Activated T-cell treated with anti-CD3 and anti-CD28 coated beads, Interleukin-2, amount 50 U/mL, for 4 hours (primary cell): ENCODE measurements around the gene EFL1. TPM values are rescaled to one million over a fixed set of nuclear protein-coding genes. Genes with fewer than 3 reads are reported as not detected.
"Not testable (repeated sequence)": the region's sequence is repeated elsewhere in the genome, so short reads cannot be mapped to it uniquely, and the experiment has no call there.

Experiments used
- ATAC-seq, 2 donors: fragments of 200-7000 bp; cut with Tn5 transposase; one replicate each; pipeline ENCODE4 v1.10.0; 2021
- DNase-seq: peaks from one replicate; pipeline ENCODE4 v3.0.0-alpha.2; 2020
- H3K27me3 Mint-ChIP-seq: one replicate; pipeline ENCODE4 v1.8.0; 2021; ENCODE audit warnings: low read depth, mixed read lengths
- H3K36me3 Mint-ChIP-seq: one replicate; pipeline ENCODE4 v1.8.0; 2022; ENCODE audit warnings: mixed read lengths; ENCODE audit not compliant: insufficient read depth
- H3K4me1 Mint-ChIP-seq: one replicate; pipeline ENCODE4 v1.8.0; 2021; ENCODE audit warnings: low read depth, mixed read lengths
- H3K4me3 Mint-ChIP-seq: one replicate; pipeline ENCODE4 v1.8.0; 2021; ENCODE audit warnings: mild to moderate bottlenecking, moderate library complexity, mixed read lengths
- H3K9me3 Mint-ChIP-seq: one replicate; pipeline ENCODE4 v1.8.0; 2021; ENCODE audit warnings: mixed read lengths
- total RNA-seq, 3 donors: library from RNA; stranded (reverse); gene quantifications; one replicate each; pipeline ENCODE4 v1.2.1, GENCODE V29; 2021

EFL1 gene
- total RNA-seq, 3 donors from 2014 or later = 16.5 to 18.6 (median 16.8) TPM

GRCh38 chr15:82297546-82297945, 35.0 kb upstream of the EFL1 start:
- Mint-ChIP-seq H3K27me3 (no peaks in the 10 kb centered on the region), H3K4me3 (no peak overlapping the region), H3K4me1 (peaks cover 14% of the 10 kb centered on the region), H3K9me3 (no peaks in the 10 kb centered on the region), H3K36me3 (no peaks in the 10 kb centered on the region)
- no peak for DNase-seq
- ATAC-seq = no peak

DNA sequence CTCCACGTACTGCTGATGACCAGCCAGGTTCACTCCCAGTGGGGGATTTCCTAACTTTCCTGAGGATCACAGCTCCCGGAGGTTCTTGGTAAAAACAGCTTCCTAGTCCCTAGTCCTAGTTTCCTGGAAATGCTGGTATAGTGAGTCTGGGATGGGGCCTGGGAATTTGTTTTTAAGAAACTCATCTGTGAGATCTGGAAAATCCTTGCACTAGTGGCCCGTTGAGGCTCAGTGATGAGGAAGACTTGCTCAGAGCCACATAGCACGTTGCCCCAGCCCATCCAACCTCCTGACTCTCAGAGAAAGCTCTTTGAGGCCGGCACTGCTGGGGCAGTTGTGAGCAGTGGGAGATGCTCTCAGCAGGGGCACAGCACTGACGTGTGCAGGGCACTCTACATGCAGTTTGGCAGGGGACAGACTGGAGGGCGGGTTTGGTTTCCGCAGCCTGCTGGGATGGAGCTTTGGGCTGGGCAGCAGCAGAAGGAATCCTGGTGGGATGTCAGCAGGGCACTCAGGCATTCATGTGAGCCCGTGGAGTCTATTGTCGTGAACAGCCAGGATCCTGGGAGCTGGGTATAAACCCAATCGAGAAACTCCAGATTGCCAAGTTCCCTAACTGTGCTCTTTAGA, 31.6 kb upstream of the EFL1 start:
- Mint-ChIP-seq H3K36me3 (no peaks in the 10 kb centered on the region), H3K9me3 (peaks cover 8% of the 10 kb centered on the region), H3K27me3 (no peaks in the 10 kb centered on the region), H3K4me1 (peaks cover 20% of the 10 kb centered on the region), H3K4me3 (no peak overlapping the region)
- ATAC-seq (no peak), DNase-seq (no peak)

- ATAC-seq (no peak), DNase-seq (no peak)
- peaks cover 13% of the 10 kb centered on the region for H3K4me1 Mint-ChIP-seq
- H3K36me3 Mint-ChIP-seq = no peaks in the 10 kb centered on the region
- no peaks in the 10 kb centered on the region for H3K27me3 Mint-ChIP-seq
- H3K4me3 Mint-ChIP-seq = no peak overlapping the region
- H3K9me3 Mint-ChIP-seq = peaks cover 15% of the 10 kb centered on the region
These were observed 29.7 kb upstream of the EFL1 start for GRCh38 chr15:82292271-82292670.

DNA sequence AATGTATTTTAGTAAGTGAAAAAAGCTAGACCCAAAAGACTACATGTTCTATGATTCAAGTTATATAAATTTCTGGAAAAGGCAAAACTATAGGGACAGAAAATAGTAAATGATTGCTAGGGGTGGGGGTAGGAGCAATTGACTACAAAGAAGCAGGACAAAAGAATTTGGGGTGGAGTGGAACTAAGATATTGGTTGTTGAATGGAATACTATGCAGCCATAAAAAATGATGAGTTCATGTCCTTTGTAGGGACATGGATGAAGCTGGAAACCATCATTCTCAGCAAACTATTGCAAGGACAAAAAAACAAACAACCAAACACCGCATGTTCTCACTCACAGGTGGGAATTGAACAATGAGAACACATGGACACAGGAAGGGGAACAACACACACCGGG, 25.7 kb upstream of the EFL1 start:
- H3K4me1 Mint-ChIP-seq = peaks cover 38% of the 10 kb centered on the region
- not testable (repeated sequence) for H3K36me3 Mint-ChIP-seq, DNase-seq

GRCh38 chr15:82286475-82286874, 23.9 kb upstream of the EFL1 start:
- H3K4me1 Mint-ChIP-seq = peaks cover 38% of the 10 kb centered on the region

More for the DNA sequence above, 25.7 kb upstream of the EFL1 start:
- not testable (repeated sequence) for ATAC-seq, H3K27me3 Mint-ChIP-seq, H3K4me3 Mint-ChIP-seq
- peaks cover 15% of the 10 kb centered on the region for H3K9me3 Mint-ChIP-seq

GRCh38 chr15:82284381-82284780, 21.8 kb upstream of the EFL1 start:
- not testable (repeated sequence) for H3K4me3 Mint-ChIP-seq, H3K36me3 Mint-ChIP-seq, H3K27me3 Mint-ChIP-seq, ATAC-seq, H3K9me3 Mint-ChIP-seq, DNase-seq
- peaks cover 31% of the 10 kb centered on the region for H3K4me1 Mint-ChIP-seq

More at GRCh38 chr15:82286475-82286874, 23.9 kb upstream of the EFL1 start:
- not testable (repeated sequence) for H3K27me3 Mint-ChIP-seq, H3K36me3 Mint-ChIP-seq, DNase-seq
- Mint-ChIP-seq H3K4me3 (peak overlapping the region; percentile 42), H3K9me3 (peaks cover 15% of the 10 kb centered on the region)
- peak; percentile 84 to 85 for ATAC-seq

DNA sequence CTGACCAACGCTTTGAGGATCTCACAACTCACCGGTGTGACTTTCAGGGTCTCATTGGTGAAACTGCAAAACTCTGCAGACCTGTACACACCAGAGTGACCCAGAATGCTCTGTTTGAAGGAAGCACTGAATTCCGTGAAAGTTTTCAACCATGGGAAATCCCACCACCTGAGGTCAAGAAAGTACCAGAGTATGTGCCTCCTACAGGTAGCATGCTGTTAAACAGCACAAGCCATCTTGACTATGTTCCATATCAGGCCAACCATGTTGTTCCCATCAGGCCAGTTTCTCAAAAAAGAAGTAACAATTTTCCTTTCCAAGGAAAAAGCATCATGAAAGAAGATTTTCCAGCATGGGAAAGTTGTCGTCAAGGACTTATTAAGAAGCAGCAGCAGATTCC, 19.9 kb upstream of the EFL1 start:
- not testable (repeated sequence) for DNase-seq, H3K36me3 Mint-ChIP-seq, H3K4me3 Mint-ChIP-seq, ATAC-seq, H3K9me3 Mint-ChIP-seq, H3K27me3 Mint-ChIP-seq
- peaks cover 26% of the 10 kb centered on the region for H3K4me1 Mint-ChIP-seq

DNA sequence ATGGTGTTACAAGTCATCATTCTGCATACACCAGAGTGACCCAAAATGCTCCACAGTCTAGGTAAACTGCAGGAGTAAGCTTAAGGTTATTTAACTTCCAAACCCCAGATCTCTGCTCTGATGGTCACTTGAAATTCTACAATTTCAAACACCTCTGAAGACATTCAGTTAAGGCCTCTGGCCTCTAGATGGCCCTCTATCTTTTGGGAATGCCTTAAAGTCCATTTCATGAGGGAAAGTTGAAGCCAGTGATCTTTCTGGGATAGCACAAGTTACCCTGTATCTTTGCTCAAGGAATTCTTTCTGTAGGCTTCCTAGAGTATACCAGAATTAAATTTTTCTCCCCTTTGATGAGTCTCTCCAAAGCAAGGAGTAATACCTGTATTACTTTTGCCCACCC, 18.7 kb upstream of the EFL1 start:
- DNase-seq, H3K36me3 Mint-ChIP-seq, H3K27me3 Mint-ChIP-seq, H3K4me3 Mint-ChIP-seq, H3K9me3 Mint-ChIP-seq, ATAC-seq: not testable (repeated sequence)
- peaks cover 15% of the 10 kb centered on the region for H3K4me1 Mint-ChIP-seq

DNA sequence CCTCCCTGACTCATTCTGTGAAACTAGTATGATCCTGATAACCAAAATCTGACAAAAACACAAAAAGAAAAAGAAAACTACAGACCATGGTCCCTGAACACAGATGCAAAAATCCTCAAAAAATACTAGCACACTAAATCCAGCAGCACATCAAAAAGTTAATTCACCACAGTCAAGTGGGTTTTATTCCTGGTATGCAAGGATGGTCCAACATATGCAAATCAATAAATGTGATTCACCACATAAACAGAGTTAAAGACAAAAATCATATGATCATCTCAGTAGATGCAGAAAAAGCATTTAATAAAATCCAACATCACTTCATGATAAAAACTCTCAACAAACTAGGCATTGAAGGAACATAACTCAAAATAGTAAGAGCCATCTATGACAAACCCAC, 12.9 kb upstream of the EFL1 start:
- H3K9me3 Mint-ChIP-seq = peaks cover 5% of the 10 kb centered on the region
- H3K4me1 Mint-ChIP-seq = no peaks in the 10 kb centered on the region
- peaks cover 7% of the 10 kb centered on the region for H3K36me3 Mint-ChIP-seq
- DNase-seq (no peak), ATAC-seq (no peak)
- H3K27me3 Mint-ChIP-seq = peaks cover 11% of the 10 kb centered on the region
- no peak overlapping the region for H3K4me3 Mint-ChIP-seq

GRCh38 chr15:82272154-82272553, 9.6 kb upstream of the EFL1 start:
- peaks cover 11% of the 10 kb centered on the region for H3K27me3 Mint-ChIP-seq
- DNase-seq (no peak), ATAC-seq (no peak)
- no peak overlapping the region for H3K4me3 Mint-ChIP-seq
- H3K9me3 Mint-ChIP-seq = peaks cover 5% of the 10 kb centered on the region
- H3K4me1 Mint-ChIP-seq = peaks cover 2% of the 10 kb centered on the region
- H3K36me3 Mint-ChIP-seq = peaks cover 7% of the 10 kb centered on the region

GRCh38 chr15:82268454-82268853, 5.9 kb upstream of the EFL1 start:
- not testable (repeated sequence) for ATAC-seq, H3K4me1 Mint-ChIP-seq, DNase-seq, H3K27me3 Mint-ChIP-seq, H3K9me3 Mint-ChIP-seq, H3K4me3 Mint-ChIP-seq, H3K36me3 Mint-ChIP-seq

DNA sequence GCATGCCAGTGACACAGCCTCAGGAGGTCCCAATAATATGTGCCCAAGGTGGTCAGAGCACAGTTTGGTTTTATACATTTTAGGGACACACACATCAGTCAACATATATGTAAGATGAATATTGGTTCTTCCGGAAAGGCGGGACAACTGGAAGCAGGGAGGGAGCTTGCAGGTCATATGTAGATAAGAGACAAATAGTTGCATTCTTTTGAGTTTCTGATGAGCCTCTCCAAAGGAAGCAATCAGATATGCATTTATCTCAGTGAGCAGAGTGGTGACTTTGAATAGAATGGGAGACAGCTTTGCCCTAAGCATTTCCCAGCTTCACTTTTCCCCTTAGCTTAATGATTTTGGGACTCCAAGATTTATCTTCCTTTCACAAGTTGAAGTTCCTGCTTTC, 4.6 kb upstream of the EFL1 start:
- not testable (repeated sequence) for DNase-seq, H3K36me3 Mint-ChIP-seq, H3K4me3 Mint-ChIP-seq, H3K27me3 Mint-ChIP-seq, H3K9me3 Mint-ChIP-seq, ATAC-seq
- peaks cover 12% of the 10 kb centered on the region for H3K4me1 Mint-ChIP-seq

DNA sequence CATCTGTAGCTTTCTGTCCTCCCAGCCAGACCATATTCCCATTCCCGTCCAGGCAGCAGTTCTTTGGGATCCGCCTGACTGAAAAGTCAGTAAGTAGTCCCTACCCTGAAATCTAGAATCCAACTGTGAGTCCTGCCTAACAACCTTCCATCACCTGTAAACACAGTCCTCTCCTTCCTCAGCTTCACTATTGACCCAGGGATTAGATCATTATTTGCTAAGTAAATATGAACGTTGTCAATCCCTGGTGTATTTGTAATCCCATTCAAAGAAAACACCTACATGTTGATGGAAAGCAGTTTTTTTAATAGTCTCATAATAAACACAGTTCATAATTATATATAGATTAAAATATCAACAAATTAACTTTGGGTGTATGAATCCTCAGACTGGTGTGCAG, 816 bp upstream of the EFL1 start:
- H3K4me1 Mint-ChIP-seq = peaks cover 29% of the 10 kb centered on the region
- peak overlapping the region; percentile 94 for H3K4me3 Mint-ChIP-seq
- H3K36me3 Mint-ChIP-seq = peaks cover 5% of the 10 kb centered on the region
- H3K27me3 Mint-ChIP-seq = no peaks in the 10 kb centered on the region
- no peak for DNase-seq
- no peaks in the 10 kb centered on the region for H3K9me3 Mint-ChIP-seq
- no peak for ATAC-seq

GRCh38 chr15:82261566-82262421, 740 bp downstream of the EFL1 start:
- not testable (repeated sequence) for H3K9me3 Mint-ChIP-seq, H3K27me3 Mint-ChIP-seq
- Mint-ChIP-seq H3K4me1 (peaks cover 28% of the 10 kb centered on the region), H3K4me3 (peak overlapping the region; percentile 94), H3K36me3 (peaks cover 17% of the 10 kb centered on the region)
- ATAC-seq = peak; percentile 44 to 45
- DNase-seq = peak; percentile 13

- not testable (repeated sequence) for DNase-seq, H3K4me1 Mint-ChIP-seq, H3K9me3 Mint-ChIP-seq, H3K27me3 Mint-ChIP-seq, H3K4me3 Mint-ChIP-seq, ATAC-seq
- H3K36me3 Mint-ChIP-seq = peaks cover 35% of the 10 kb centered on the region
These were observed 14.3 kb downstream of the EFL1 start for GRCh38 chr15:82248261-82248660.
